Measurements from ENCODE around the gene PPFIA4.
"Not testable (repeated sequence)": the region's sequence is repeated elsewhere in the genome, so short reads cannot be mapped to it uniquely, and the experiment has no call there.

The PPFIA4 gene

DNA sequence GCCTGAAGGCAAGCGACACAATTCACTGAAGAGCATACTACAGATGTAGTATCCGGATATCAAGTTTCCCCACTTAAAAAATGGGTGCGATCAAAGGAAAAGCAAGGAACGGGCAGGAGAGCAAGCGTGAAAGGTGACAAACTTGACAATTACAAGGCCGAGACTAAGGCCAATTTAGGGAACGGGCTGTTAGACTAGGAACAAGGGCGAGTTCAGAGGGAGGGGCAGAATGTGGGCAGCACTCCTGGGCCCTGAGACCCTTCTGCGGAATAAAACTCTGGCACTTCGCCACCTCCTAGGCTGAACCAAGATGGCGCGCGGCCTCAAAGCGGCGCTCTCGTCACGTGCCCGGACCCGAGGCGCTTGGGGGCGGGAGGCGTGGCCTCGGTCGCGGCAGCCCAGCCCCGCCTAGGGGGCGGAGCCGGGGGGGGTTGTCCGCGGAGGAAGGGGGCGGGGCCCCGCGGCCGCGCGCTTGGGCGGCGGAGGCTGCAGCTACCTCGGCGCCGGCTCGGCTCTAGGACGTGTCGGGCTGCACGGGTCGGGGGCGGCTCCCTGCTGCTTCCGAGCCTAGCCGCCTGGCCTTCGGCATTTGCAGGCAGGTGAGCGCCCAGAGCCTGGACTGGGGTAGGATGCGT is at the start of gene PPFIA4:
Gene PPFIA4, plus strand, starts transcription at position 461 of the 635 bp plus-strand sequence. CDS start 12,518 bp downstream, outside the sequence.
- peak; percentile 80 for DNase-seq

DNA sequence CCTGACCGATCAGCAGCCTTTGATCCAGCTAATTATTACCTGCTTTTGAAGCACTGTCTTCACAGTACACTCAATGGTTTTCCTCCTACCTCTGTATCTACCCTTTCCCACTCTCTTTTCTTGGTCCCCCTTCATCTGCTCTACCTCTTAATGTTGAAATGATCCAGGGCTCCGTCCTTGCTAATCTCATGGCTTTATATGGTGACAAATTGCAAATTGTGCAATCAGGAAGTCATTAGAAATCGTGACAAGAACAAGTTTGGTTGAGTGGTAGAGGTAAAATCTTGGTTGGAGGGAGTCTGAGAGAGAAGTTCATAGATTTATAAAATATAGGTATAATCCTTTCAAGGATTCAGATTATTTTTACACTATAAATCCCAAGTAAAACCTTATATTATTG is 49.7 kb upstream of the PPFIA4 start:
- no peak for DNase-seq

DNA sequence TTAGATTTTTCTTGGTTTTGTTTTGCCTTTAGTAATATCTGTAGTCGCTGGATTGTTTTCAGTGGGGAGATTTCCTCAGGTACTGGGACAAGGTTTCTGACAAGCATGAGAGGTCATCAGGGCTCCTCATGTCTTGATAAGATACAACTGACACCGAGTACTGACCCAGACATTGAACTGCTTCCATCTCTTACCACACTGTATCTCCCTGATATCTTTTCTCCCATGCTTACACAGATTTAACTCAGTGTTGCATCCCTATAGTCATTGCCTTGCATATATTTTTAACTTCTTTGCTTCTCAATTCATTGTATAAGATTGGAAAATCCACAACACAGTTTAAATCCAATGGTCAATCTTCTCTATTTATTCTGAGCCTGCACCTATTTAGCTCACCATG is 46.8 kb upstream of the PPFIA4 start:
- no peak for DNase-seq

DNA sequence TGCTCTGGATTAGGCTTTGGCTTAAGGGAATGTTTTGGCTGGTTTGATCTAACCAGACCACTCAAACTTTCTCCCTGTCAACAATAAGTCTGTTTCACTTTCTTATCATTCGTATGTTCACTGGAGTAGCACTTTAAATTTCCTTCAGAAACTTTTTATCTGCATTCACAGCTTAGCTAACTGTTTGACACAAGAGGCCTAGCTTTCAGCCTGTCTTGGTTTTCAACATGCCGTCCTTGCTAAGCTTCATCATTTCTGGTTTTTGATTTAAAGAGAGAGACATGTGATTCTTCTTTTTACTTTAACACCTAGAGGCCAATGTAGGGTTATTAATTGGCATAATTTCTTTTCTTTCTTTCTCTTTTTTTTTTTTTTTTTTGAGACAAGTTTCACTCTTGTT is 44.4 kb upstream of the PPFIA4 start:
- no peak for DNase-seq

DNA sequence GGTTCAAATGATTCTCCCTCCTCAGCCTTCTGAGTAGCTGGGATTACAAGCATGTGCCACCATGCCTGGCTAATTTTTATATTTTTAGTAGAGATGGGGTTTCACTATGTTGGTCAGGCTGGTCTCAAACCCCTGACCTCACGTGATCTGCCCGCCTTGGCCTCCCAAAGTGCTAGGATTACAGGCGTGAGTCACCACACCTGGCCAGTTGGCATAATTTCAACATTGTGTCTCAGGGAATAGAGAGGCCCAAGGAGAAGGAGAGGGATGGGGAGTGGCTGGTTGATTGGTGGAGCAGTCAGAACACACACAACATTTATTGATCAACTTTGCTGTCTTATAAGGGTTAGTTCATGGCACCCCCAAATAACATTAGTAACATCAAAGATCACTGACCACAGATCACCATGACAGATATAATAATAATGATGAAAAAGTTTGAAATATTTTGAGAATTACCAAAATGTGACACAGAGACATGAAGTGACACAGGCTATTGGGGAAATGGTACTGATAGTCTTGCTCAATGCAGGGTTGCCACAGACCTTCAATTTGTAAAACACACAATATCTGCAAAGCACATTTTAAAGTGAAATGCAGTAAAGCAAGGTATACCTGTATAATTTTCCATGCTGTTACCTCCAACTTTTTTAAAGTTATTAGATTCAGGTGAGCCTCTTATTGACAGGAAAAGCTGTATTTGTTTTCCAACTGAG is 43.4 kb upstream of the PPFIA4 start:
- no peak for DNase-seq

DNA sequence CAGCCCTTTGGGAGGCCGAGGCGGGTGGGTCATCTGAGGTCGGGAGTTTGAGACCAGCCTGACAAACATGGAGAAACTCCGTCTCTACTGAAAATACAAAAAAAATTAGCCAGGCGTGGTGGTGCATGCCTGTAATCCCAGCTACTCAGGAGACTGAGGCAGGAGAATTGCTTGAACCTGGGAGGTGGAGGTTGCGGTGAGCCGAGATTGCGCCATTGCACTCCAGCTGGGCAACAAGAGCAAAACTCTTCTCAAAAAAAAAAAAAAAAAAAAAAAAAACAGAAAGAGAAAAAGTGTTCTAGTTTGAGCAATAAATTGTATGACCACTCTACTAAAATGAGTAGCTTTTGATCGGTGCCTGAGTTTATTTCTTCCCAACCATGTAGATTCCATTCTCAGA is 40.2 kb upstream of the PPFIA4 start:
- not testable (repeated sequence) for DNase-seq

DNA sequence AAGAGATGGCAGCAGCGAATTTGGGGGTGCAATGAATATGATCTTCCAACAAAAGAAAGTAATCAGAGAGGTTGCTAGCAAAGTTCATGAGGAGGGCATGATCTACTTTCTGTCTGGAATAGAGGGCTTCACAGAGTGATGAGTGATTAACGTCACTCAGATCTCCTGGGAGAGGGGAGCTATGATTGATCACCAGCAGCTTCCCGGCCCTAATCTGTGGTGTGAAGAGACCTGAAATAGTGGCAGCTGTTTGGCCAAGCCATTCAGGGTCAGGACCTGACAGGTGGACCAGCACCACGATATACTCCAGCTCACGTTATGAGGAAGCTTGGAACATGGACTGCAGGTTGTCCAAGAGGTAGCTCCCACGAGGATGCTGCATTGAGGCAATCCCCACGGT is 39.0 kb upstream of the PPFIA4 start:
- DNase-seq, result no peak

DNA sequence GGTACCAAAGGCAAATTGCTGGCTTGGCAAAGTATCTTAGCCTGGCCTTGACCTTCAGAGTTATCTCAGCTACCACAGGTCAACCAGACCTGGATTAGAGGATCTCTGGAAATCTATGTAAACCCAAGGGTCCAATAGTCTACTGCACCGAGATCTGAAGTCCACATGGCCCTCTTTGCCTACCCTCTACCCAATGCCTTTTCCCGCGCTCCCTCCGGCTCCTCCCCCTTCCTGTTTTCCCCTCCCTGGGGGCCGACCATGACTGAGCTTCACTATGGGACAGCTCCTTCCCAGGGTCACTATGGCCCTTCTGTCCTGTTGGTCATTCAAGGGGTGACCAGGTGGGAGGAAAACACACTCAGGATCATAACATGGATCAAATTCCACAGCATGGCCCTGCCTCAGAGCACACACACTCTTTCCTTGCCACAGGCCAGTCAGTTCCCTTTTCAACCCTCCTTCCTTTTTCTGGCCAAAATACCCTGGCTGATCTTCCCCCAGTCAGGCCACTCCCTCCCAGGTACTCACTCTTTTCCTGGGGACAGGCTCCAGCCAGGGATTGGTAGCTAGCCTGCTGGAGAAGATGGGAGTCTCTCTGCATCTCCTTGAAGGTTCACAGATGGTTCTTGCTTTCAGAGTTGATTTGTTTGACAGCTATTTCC is 38.2 kb upstream of the PPFIA4 start:
- DNase-seq, result no peak

DNA sequence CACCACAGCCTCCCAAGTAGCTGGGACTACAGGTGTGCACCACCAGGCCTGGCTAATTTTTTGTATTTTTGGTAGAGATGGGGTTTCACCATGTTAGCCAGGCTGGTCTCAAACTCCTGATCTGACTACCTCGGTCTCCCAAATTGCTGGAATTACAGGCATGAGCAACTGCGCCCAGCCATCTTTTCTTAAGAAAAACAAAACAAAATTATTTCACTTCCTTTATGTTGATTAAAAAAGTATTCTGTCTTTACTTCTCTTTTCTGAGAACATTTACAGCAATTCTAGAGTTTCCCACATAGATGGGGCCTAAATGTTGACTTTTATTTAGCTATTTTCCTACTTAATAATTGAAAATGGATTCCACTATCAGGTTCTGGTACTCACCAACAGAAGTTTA is 36.4 kb upstream of the PPFIA4 start:
- DNase-seq, result no peak

DNA sequence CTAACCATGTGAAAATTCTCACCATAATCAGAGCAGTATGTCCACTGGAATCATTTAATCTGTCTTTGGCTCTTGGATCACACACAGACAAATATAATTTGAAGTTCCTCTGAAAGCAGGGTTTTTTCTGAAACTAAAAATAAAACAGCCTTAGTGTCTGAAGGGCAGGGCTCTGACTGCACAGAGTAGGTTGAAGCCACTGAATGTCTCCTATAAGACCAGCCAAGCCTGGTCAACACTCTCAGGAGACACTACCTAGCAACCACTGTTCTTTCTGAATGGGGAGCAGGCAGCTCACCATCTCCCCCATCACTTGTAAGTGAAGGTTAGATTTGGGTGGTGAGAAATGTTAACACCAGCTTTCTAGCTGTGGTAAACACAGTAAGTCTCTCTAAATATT is 35.2 kb upstream of the PPFIA4 start:
- DNase-seq, result no peak

DNA sequence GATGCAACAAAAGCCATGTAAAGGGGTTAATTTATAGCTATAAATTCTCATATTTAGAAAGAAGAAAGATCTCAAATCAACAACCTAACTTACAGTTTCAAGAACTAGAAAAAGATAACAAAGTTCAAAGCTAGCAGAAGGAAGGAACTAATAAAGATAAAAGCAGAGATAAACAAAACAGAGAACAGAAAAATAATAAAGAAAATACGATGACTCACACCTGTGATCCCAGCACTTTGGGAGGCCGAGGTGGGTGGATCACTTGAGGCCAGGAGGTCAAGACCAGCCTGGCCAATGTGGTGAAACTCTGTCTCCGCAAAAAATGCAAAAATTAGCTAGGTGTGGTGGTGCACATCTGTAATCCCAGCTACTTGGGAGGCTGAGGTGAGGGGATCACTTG is 31.5 kb upstream of the PPFIA4 start:
- no peak for DNase-seq

DNA sequence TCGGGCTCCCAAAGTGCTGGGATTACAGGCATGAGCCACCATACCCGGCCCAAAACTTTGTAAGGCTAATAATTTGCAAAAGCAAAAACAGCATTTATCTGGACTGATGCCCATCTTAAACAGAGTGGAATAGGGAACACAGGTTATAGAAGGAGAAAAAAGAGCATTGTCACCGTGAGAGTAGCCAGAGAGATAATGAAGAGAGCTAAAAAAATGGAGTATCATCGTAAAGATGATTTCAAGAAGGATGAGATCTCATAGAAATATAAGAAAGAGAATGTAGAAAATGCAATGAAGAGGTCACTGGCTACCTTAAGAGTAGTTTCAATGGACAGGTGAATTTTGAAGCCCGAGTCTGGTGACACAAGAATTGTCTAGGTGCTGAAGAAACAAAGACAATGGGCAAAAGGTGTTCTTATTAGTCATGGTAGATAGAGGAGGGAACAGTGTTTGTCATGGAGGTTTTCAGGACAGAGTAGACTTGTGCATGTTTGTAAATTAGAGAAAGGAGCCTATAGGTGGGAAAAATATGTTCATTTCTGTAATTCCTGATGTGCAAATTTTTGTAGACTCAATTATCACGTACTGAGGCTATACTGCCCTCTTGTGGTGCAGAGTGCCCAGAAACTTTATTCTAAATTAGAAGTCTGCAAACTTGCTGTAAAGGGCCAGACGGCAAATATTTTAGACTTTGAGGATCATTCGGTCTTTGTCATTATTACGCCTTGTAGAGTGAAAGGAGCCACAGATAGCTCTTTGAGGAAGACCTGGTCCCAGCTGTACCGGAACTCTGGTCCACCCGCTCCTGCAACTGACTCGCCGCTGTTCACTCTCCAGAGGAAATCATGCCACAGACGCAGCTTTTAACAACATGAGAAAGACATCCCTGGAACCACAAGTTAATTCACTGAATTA is 27.2 kb upstream of the PPFIA4 start:
- no peak for DNase-seq

DNA sequence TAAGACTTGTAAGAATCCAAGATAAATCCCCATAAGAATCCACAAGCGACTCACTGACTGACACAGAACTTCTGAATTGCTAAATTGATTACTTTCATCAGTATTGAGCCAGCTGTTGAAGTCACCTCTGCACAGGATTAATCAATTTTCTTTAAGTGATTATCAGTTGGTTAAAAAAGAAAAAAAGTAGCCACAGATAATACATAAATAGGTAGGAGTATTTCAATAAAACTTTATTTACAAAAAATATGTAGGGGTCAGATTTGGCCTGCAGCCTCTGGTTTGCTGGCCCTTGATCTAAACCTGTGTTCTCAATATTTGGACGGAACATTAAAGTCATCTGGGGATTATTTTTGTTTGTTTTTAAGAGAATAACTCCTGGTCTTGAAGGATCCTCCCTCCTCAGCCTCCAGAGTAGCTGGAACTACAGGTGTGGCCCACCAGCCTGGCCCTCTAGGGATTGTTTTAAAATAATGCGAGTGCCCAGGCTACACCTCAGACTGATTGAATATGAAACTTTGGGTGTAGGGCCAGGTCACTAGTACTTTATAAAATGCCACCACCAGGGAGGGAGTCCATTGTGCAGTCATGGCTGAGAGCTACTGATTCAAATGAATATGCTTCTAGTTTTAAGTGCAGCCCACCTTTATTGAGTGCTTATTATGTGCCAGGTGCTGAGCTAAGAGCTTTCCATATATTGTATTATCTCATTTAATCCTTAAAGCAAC is 25.9 kb upstream of the PPFIA4 start:
- no peak for DNase-seq

DNA sequence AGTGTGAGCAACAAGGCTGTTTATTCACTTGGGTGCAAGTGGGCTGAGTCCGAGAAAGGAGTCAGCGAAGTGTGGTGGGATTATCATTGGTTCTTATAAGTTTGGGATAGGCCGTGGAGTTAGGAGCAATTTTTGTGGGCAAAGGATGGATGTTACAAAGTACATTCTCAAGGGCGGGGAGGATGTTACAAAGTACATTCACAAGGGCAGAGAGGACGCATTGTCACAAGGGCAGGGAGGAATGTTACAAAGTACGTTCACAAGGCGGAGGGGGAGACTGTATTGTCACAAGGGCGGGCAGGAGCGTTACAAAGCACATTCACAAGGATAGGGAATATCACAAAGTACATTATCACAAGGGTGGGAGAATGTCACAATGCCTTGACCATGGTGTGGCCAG is 24.3 kb upstream of the PPFIA4 start:
- no peak for DNase-seq

DNA sequence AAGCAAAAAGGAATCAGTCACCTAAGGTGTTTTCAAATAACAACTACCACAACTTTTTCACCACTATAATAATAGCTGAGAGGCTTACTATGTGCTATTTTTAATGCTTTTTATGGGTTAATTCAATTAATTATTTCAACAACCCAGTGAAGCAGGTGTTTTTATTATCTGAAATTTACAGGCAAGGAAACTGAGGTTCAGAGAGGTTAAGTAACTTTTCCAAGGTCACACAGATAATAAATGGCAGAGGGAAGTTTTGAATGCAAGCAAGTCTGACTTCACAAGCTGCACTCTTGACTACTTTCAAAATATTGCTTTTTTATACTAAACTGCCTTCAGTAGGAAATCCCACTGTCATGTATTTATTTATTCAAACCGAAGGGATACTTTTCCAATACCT is 23.3 kb upstream of the PPFIA4 start:
- DNase-seq, result no peak

DNA sequence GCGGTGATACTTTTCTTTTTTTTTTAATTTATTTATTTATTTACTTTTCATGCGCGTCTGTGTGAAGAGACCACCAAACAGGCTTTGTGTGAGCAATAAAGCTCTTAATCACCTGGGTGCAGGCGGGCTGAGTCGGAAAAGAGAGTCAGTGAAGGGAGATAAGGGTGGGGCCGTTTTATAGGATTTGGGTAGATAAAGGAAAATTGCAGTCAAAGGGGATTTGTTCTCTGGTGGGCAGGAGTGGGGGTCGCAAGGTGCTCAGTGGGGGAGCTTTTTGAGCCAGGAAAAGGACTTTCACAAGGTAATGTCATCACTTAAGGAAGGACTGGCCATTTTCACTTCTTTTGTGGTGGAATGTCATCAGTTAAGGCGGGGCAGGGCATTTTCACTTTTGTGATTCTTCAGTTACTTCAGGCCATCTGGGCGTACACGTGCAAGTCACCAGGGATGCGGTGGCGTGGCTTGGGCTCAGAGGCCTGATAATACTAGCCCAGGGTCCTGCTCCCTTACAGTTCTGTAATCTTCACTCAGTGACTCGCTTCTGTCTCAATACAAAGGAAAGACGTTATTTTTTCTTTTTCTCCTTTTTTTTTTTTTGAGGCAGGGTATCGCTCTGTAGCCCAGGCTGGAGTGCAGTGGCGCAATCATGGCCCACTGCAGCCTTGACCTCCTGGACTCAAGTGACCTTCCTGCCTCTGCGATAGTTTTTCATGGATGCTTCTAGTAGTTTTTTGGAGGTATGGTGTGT is 20.7 kb upstream of the PPFIA4 start:
- not testable (repeated sequence) for DNase-seq

DNA sequence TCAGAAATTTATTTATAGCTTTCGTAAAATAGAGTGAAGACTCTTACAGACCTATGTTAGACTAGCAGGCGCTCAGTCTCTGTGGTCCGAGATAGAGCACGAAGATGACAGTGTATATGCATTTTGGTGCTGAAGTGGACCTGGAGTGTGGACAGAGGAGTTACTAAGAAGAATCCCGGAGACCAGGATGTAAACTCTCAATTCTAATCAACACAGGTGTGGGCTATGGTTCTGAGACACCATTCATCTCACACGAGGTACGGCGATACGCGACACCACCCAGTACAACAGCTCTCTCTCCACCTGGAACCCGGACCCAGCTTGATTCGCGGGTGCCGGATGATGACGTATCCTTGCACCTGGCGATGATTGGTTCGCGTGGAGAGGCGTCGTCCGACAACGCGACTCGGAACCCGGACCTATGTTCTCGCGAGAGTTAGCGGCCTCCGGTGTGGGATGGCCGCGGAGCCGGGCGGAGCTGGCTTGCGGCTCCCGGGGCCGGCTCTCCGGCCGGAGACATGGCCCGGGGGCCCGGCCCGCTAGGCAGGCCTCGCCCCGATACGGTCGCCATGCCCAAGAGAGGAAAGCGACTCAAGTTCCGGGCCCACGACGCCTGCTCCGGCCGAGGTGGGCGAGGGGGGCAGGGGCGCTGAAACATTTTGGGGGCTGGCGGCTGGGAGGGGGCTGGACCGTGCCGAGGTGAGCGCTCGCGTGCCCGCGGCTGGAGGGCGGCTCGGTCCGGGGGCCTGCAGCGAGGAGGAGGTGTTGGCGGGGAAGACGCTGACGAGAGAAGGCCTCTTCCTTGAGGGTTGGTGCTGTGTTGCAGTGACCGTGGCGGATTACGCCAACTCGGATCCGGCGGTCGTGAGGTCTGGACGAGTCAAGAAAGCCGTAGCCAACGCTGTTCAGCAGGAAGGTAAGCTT is 19.1 kb upstream of the PPFIA4 start, which contains the start of gene TMEM183A:
Gene TMEM183A, plus strand, starts transcription at position 427 of the 924 bp plus-strand sequence. Its CDS starts 92 bp downstream, at position 519.
- DNase-seq, result peak; percentile 56

DNA sequence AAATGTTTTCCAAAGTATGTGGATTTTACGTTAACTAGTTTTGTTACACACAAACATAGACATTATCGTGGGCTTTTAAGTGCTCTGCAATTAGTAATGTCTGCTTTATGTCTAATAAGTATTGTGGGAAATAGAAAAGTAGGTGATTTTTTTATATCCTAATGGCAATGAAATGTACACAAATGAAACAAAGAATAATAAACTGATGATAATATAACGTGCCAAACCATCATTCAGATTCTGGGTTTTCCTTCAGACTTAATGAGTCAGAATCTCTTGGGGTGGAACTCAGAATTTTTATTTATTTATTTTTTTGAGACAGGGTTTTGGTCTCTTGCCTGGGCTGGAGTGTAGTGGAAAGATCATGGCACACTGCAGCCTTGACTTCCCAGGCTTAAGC is 17.1 kb upstream of the PPFIA4 start:
- no peak for DNase-seq

DNA sequence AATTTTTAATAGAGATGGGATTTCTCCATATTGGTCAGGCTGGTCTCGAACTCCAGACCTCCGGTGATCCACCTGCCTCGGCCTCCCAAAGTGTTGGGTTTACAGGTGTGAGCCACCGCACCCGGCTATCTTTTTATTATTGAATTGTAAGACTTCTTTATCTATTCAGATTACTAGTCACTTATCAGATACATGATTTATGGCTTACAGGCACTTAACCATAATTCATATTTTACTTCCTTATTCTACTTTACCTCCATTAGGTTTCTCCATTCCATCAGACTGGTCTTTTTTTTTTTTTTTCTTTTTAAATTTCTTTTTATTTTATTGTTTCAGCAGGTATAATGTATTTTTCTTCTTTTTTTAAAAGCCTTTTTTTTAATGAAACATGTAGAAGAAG is 14.7 kb upstream of the PPFIA4 start:
- DNase-seq, result no peak

DNA sequence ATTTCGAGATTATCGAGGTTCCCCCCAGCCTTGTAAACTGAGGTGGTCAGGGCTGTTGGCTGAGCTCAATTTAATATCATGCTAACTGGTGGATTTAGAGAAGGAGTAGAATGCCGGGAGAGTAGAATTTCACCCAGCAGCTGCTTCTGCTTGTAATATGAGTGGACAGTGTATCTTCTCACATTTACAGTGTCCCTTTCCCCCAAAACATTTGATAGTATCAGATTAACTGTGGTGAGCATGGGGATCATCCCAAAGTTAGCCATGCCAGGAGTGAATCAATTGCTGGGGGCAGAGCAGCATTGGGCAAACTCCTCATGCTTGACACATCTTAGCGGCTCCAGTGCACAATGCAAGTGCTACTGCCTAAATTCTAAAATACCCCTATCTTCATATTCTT is 9.2 kb upstream of the PPFIA4 start:
- no peak for DNase-seq
